BLaER1 (cell line): ENCODE results near the gene CNOT6.

Experiments used
- H3K27ac ChIP-seq: shearing (Covaris generic); formaldehyde crosslinking; 2 replicates; pipeline ENCODE4 v1.8.1; 2022
- H3K27me3 ChIP-seq: shearing (Covaris generic); formaldehyde crosslinking; 2 replicates; pipeline ENCODE4 v1.8.1; 2022
- H3K36me3 ChIP-seq: shearing (Covaris generic); formaldehyde crosslinking; 2 replicates; pipeline ENCODE4 v1.8.1; 2022
- H3K4me1 ChIP-seq: shearing (Covaris generic); formaldehyde crosslinking; 2 replicates; pipeline ENCODE4 v1.8.1; 2022
- H3K4me2 ChIP-seq: shearing (Covaris generic); formaldehyde crosslinking; 2 replicates; pipeline ENCODE4 v1.8.1; 2022
- H3K4me3 ChIP-seq: shearing (Covaris generic); formaldehyde crosslinking; 2 replicates; pipeline ENCODE4 v1.8.1; 2022
- H3K9ac ChIP-seq: shearing (Covaris generic); formaldehyde crosslinking; 2 replicates; pipeline ENCODE4 v1.8.1; 2022
- H3K9me3 ChIP-seq: shearing (Covaris generic); formaldehyde crosslinking; 2 replicates; pipeline ENCODE4 v1.8.1; 2022
- H4K20me1 ChIP-seq: shearing (Covaris generic); formaldehyde crosslinking; 2 replicates; pipeline ENCODE4 v1.8.1; 2022
- Cebpa-rat ChIP-seq: shearing (Covaris generic); IDR thresholded peaks from 2 replicates; pipeline ENCODE4 v1.8.1; 2022

The CNOT6 gene

GRCh38 chr5:180555168-180555921, 61.2 kb downstream of the CNOT6 start:
- H3K27ac ChIP-seq = no peak overlapping the region
- no peak overlapping the region for H3K4me2 ChIP-seq

GRCh38 chr5:180557217-180557809, 63.1 kb downstream of the CNOT6 start:
- Histone ChIP-seq H3K27me3 (no peaks in the 10 kb centered on the region), H3K27ac (no peak overlapping the region), H3K36me3 (peaks cover 97% of the 10 kb centered on the region), H3K4me2 (no peak overlapping the region), H4K20me1 (peaks cover 68% of the 10 kb centered on the region), H3K9me3 (peaks cover 6% of the 10 kb centered on the region; the same call in 1 of the 2 replicates), H3K9ac (no peak overlapping the region), H3K4me1 (0 out of 2 replicates have a peak, but pooled peaks cover 3% of the 10 kb centered on the region), H3K4me3 (no peak overlapping the region)
- TF ChIP-seq Cebpa-rat = no peak

More at GRCh38 chr5:180555168-180555921, 61.2 kb downstream of the CNOT6 start:
- Histone ChIP-seq H3K4me1 (0 out of 2 replicates have a peak, but pooled peaks cover 3% of the 10 kb centered on the region), H3K27me3 (no peaks in the 10 kb centered on the region), H3K36me3 (peaks cover 97% of the 10 kb centered on the region), H3K4me3 (no peak overlapping the region), H4K20me1 (peaks cover 54% of the 10 kb centered on the region), H3K9me3 (peaks cover 4% of the 10 kb centered on the region), H3K9ac (no peak overlapping the region)
- no peak for TF ChIP-seq Cebpa-rat

- H3K4me1 ChIP-seq = 0 out of 2 replicates have a peak, but pooled peaks cover 3% of the 10 kb centered on the region
- no peak overlapping the region for H3K27ac ChIP-seq
- peaks cover 71% of the 10 kb centered on the region for H4K20me1 ChIP-seq
- peaks cover 6% of the 10 kb centered on the region; the same call in 1 of the 2 replicates for H3K9me3 ChIP-seq
- no peak overlapping the region for H3K4me3 ChIP-seq
- no peaks in the 10 kb centered on the region for H3K27me3 ChIP-seq
- no peak overlapping the region for H3K4me2 ChIP-seq
- no peak for TF ChIP-seq Cebpa-rat
- peaks cover 97% of the 10 kb centered on the region for H3K36me3 ChIP-seq
- no peak overlapping the region for H3K9ac ChIP-seq
Measured at GRCh38 chr5:180558232-180558631, 64.1 kb downstream of the CNOT6 start.

GRCh38 chr5:180563994-180564393, 69.8 kb downstream of the CNOT6 start:
- H3K9me3 ChIP-seq = peaks cover 6% of the 10 kb centered on the region; the same call in 1 of the 2 replicates
- peaks cover 43% of the 10 kb centered on the region for H4K20me1 ChIP-seq
- H3K4me1 ChIP-seq = no peaks in the 10 kb centered on the region
- no peak overlapping the region for H3K27ac ChIP-seq
- H3K9ac ChIP-seq = no peak overlapping the region
- H3K27me3 ChIP-seq = no peaks in the 10 kb centered on the region
- TF ChIP-seq Cebpa-rat = no peak
- H3K4me3 ChIP-seq = no peak overlapping the region
- H3K36me3 ChIP-seq = peaks cover 99% of the 10 kb centered on the region
- H3K4me2 ChIP-seq = no peak overlapping the region

- Histone ChIP-seq H3K27me3 (no peaks in the 10 kb centered on the region), H3K4me2 (no peak overlapping the region), H3K4me3 (no peak overlapping the region), H3K4me1 (no peaks in the 10 kb centered on the region), H4K20me1 (peaks cover 7% of the 10 kb centered on the region), H3K27ac (no peak overlapping the region), H3K9ac (no peak overlapping the region), H3K36me3 (peaks cover 100% of the 10 kb centered on the region), H3K9me3 (no peaks in the 10 kb centered on the region)
- TF ChIP-seq Cebpa-rat = no peak
Measured at GRCh38 chr5:180568914-180569313, 74.7 kb downstream of the CNOT6 start.

GRCh38 chr5:180575571-180575970, 81.4 kb downstream of the CNOT6 start:
- Histone ChIP-seq H3K9me3 (no peaks in the 10 kb centered on the region), H3K4me2 (no peak overlapping the region), H4K20me1 (no peaks in the 10 kb centered on the region), H3K27ac (no peak overlapping the region), H3K9ac (no peak overlapping the region), H3K27me3 (no peaks in the 10 kb centered on the region), H3K36me3 (peaks cover 92% of the 10 kb centered on the region), H3K4me3 (no peak overlapping the region), H3K4me1 (no peaks in the 10 kb centered on the region)
- no peak for TF ChIP-seq Cebpa-rat

- no peak overlapping the region for H3K9ac ChIP-seq
- H3K27me3 ChIP-seq = no peaks in the 10 kb centered on the region
- no peak for TF ChIP-seq Cebpa-rat
- peaks cover 41% of the 10 kb centered on the region for H3K36me3 ChIP-seq
- H3K27ac ChIP-seq = no peak overlapping the region
- no peaks in the 10 kb centered on the region for H4K20me1 ChIP-seq
- no peaks in the 10 kb centered on the region for H3K9me3 ChIP-seq
- H3K4me2 ChIP-seq = no peak overlapping the region
- no peaks in the 10 kb centered on the region for H3K4me1 ChIP-seq
- no peak overlapping the region for H3K4me3 ChIP-seq
Measured at GRCh38 chr5:180580681-180581080, 86.5 kb downstream of the CNOT6 start.

- H3K27ac ChIP-seq = no peak overlapping the region
- H3K36me3 ChIP-seq = peaks cover 10% of the 10 kb centered on the region
- no peak for TF ChIP-seq Cebpa-rat
Measured at GRCh38 chr5:180583738-180584137, 89.6 kb downstream of the CNOT6 start.

GRCh38 chr5:180586204-180586603, 92.0 kb downstream of the CNOT6 start:
- Histone ChIP-seq H3K4me3 (no peak overlapping the region), H4K20me1 (peaks cover 9% of the 10 kb centered on the region), H3K27me3 (peaks cover 25% of the 10 kb centered on the region), H3K4me1 (no peaks in the 10 kb centered on the region), H3K9ac (no peak overlapping the region), H3K4me2 (no peak overlapping the region), H3K9me3 (no peaks in the 10 kb centered on the region), H3K36me3 (no peaks in the 10 kb centered on the region), H3K27ac (no peak overlapping the region)
- no peak for TF ChIP-seq Cebpa-rat

More at GRCh38 chr5:180583738-180584137, 89.6 kb downstream of the CNOT6 start:
- no peak overlapping the region for H3K9ac ChIP-seq
- peaks cover under 1% of the 10 kb centered on the region; the same call in 1 of the 2 replicates for H3K27me3 ChIP-seq
- no peaks in the 10 kb centered on the region for H4K20me1 ChIP-seq
- H3K9me3 ChIP-seq = no peaks in the 10 kb centered on the region
- H3K4me3 ChIP-seq = no peak overlapping the region
- no peak overlapping the region for H3K4me2 ChIP-seq
- H3K4me1 ChIP-seq = no peaks in the 10 kb centered on the region

GRCh38 chr5:180586870-180587269, 92.7 kb downstream of the CNOT6 start:
- Histone ChIP-seq H3K4me1 (no peaks in the 10 kb centered on the region), H3K27me3 (peaks cover 32% of the 10 kb centered on the region), H3K9me3 (no peaks in the 10 kb centered on the region), H3K9ac (no peak overlapping the region), H3K4me3 (no peak overlapping the region), H3K36me3 (no peaks in the 10 kb centered on the region), H4K20me1 (peaks cover 16% of the 10 kb centered on the region), H3K27ac (no peak overlapping the region), H3K4me2 (no peak overlapping the region)
- 0 out of 2 replicates have a peak, but pooled peaks have one; percentile 23 for TF ChIP-seq Cebpa-rat
